ENCODE measurements around the gene ASIC2.
A peak's percentile ranks its signal among the peaks of the same experiment; 100 is the strongest.

ASIC2 gene

DNA sequence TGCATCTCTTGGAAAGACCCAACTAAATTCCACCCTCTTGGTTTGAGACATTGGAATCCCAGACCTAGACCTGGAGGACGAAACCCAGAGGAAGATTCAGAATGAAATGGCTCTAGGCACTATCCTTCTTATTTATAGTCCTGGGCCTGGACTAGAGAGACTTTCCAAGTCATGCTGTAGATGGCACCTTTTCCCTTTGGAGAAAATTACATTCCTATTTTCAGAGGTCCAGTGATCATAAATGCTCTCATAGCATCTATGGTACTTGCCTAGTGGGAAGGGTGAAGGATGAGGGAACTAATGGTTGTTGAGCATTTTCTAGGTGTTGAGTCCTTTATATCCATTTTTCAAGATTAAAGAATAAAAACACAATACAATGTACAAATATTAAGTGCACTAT lies 264.3 kb downstream of the ASIC2 start:
- no peak for DNase-seq (ENCODE audit: low read depth in 3 of 3, low spot score in 1 of 3)

DNA sequence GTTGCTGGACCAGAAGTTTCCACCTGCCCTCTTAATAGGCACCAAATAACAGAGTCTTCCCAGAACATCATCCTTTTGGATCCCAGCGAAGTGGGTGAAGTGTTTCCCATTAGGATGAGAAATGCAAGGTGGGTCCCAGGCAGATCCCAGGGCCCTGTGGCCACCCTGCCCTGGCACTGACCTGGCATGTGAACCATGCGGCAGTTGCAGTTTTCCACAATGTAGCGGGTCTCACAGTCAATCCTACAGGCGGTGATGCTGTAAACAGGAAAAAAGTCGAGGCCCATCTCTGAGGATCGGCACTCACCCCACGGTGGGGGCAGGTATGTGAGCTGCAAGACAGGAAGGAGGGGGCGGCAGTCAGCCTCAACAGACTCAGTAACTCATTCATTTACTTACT lies 265.0 kb downstream of the ASIC2 start:
- no peak for DNase-seq (ENCODE audit: low read depth in 3 of 3, low spot score in 1 of 3)

DNA sequence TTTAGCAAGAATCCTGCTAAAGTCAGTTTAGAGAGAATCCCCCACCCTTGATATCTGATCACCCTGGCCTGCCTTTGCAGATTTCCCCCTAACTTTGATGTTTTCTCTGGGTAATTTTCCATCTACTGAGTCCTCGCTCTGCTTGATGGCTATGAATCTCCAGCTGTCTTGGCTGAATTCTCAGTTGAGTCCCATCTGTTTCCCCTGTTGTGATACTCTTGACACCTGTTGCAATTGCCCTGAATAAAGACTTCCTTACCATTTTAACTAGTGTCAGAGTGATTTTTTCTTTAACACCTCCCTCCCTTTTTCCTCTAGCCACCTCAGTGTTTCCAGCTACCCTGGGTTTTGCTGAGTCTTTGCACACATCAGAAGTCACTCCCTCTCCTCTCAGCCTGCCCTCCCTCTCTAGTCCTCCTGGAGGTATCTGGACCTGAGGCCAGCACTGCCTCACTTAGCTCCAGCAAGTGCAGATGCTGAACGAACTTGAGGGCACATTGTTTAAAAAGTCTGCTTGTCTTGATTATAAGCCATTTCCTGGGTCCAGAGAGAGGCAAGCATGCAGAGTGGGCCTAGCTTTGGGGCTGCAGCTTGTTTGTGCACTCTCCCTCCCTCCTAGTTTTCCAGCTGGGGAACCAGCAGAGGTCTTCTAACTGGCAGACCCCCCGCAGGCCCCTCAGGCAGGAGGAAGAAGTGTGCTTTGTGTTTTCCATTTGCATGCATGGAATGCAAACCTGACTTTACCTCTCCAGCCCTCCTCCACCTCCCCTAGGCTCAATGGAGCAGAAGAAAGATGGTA lies 268.2 kb downstream of the ASIC2 start:
- no peak for DNase-seq (ENCODE audit: low read depth in 3 of 3, low spot score in 1 of 3)

DNA sequence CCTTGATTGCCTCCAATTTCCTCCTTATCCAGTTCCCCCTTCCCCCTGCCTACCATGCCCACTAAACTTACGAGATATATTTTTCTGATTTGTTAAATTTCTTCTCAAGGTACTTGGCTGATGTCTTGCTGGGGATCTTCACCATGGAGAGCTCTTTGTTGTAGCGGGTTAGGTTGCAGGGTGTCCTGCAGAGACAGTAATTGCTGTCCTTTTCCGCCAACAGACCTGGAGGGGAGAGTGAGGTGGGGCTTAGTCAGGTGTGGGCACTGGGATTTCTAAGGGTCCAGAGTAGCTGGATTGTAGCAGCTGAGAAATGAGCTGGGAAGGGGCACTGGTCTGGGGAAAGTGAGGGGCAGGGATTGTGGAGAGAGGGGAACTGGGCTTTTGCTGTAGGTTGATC lies 269.3 kb downstream of the ASIC2 start:
- no peak for DNase-seq (ENCODE audit: low read depth in 3 of 3, low spot score in 1 of 3)

DNA sequence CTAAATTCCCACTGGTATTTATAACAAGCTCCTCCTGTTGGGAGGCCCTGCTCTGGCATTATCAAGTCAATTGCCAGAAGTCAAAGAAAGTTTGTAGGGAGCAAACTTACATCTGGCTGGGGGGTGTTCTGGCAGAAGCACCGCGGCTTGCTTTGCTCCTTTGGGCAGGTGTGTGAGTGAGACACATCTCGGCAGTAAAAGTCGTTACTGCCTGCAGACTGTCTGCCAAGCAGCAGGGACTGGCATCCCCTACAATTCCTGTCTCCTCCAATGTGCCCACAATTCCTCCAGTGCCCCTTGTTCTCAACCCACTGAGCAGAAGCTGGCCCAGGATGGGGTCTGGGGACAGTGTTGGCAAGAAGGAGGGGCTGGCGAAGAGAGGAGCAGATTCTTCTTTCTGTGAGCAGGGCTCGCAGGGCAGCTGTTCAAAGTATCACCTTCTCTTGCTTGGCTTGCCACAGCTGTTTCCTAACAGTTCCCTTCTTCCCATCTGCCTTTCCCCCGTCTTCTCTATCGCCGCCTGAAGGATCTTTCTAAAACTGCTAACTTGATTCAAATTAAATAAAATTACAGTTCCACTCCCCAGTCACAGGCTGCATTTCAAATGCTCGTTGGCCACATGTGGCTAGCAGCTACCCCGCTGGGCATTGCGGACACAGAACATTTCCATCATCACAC lies 271.2 kb downstream of the ASIC2 start:
- no peak for DNase-seq (ENCODE audit: low read depth in 3 of 3, low spot score in 1 of 3)

DNA sequence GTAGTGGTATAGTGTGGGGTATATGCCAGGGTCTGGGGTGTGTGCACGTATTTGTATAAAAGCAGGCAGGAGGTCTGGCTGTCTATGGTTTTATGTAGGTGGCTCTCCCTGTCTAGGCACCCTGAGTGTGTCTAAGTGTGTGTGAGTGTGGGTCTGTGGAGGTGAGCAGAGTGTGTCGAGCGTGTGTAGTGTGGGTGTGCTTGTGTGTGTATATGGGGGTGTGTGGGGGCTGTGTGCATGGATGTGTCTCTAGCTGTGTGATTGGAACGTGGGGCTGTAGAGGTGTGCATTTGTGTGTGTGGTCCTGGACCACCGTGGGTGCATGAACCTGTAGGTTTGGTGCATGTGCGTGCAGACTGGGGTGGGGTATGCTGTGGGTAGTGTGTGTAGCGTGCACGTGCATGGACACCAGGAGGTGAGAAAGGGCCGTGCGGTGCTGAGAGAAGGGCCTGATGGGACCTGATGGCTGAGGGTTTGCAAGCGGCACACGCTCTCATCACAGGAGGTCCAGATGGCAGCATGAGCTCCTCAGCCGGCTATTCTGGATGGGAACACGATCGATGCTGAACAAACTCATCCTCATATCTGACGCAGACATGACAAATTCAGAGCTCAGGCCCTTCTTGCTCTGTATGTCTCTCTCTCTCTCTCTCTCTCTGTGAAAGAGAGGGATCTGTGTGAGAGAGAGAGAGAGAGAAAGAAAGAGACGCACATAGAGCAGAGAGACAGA lies 273.8 kb downstream of the ASIC2 start:
- no peak for DNase-seq (ENCODE audit: low read depth in 3 of 3, low spot score in 1 of 3)

DNA sequence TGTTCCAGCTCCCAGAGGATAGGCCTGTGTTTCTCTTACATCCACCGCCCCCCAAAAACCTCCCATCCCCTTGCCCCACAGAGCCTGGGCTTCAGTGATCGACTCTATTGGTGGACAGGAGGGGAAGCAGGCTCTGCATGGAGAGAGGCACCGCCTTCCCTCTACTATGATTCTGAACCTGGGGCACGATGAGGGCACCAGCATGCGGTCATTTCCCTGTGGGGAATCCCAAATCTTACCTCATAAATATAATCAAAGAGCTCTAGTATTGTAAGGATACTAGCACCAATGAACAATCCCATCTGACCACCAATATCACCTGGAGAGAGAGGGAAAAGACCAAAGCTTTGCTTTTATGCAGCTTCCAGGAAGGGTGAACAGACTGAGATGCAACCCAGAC lies 275.7 kb downstream of the ASIC2 start:
- DNase-seq (ENCODE audit: low read depth in 3 of 3, low spot score in 1 of 3) = no peak

DNA sequence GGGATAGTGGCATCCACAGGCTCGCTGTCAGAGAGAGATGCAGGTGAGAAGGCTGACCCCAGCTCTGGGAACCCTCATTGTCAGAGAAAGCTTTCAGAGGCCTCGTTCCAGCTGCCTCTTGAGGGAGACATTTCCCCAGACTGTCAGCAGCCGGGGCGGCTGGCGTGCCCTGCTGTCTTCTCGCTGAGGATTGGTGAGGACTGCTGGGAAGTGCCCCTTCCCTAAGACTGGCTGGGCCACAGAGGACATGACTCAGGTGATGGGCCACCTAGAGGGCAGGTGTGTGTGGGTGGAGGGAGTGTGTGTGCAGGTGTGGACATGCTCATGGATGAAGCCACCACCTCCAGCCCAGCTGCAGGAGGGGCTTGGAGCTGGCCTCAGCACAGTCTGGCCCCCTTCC lies 276.2 kb downstream of the ASIC2 start:
- no peak for DNase-seq (ENCODE audit: low read depth in 3 of 3, low spot score in 1 of 3)

DNA sequence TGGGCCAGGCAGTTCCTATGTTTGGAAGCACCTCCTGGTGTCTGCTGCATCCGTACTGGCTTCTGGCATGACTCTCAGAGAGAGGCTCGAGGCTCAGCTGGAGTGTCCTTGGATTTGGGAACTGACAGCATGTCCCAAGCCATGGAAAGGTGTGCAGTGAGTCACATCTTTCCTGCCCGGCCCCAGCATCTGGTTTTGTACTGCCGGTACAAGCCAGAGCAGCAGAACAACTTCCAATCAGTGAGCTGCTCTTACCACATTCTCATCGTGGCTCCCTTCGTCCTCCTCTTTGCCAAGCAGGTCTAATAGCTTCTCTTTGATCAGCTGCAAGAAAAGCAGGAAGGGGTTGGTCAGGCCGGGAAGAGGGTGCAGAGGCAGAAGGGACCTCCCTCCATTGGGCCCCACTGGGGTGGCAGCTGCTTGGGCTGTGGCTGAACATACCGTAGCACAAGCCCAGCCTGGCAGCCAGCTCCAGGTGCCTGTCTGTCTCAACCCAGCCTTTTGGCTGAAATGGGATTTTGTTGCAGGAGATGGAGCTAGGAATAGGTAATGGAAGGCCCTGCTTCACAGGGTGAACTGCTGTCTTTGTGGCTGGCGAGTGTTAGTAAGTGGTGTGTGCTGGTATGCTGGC lies 277.3 kb downstream of the ASIC2 start:
- DNase-seq (ENCODE audit: low read depth in 3 of 3, low spot score in 1 of 3) = no peak

DNA sequence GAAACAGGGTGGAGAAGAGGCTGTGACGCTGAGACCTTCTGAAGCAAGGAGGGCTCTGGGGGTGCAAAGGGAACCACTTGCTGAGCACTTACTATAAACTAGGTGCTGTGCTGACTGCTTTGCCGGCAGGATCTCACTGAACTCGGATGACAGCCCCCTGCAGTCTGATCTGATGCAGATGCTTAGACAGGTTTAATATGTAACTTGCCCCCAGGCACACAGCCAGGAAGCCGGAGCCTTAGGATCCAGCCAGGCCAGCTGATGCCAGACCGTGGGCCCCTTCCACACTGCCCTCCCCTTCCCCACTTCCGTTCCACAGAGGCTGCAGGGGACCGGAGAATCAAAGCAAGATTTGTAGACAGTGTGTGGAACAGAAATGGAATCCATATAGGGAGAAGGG lies 278.3 kb downstream of the ASIC2 start:
- DNase-seq (ENCODE audit: low read depth in 3 of 3, low spot score in 1 of 3) = no peak

DNA sequence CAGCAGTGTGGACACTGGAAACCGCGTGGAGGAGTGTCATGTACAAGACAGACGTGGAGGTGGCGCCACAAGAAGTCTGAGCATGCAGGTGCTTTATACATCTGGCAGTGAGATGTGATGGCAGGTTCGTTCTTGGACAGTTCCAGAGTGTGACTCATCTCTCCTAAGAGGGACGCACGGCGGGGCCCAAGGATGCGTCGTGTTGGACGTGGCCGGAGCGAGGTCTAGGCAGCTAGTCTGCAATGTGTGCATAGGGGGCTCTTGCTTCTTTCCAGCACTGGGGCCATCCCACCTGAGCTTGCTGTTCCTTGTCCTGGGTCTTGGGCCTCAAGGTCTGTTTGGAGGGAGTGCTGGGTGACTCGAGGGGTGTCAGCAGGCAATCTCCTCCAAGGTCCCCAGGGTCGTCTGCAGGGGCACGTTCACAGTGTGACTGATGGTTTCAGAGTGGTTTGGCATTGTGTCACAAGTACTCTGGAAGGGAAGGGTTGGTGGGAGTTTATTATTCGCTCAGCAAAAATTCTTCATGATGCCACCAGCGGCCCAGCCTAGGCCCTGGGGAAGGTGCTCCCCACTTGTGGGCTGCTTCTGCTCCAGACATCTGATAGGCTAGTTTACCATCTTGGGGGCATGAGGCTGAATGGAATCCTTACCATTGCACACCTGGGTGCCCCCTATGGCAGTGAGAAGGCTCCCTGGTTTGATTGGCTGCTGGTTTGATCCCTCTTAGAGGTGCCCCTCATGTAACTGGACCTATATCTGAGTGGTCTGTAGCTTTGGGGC lies 279.3 kb downstream of the ASIC2 start:
- no peak for DNase-seq (ENCODE audit: low read depth in 3 of 3, low spot score in 1 of 3)

DNA sequence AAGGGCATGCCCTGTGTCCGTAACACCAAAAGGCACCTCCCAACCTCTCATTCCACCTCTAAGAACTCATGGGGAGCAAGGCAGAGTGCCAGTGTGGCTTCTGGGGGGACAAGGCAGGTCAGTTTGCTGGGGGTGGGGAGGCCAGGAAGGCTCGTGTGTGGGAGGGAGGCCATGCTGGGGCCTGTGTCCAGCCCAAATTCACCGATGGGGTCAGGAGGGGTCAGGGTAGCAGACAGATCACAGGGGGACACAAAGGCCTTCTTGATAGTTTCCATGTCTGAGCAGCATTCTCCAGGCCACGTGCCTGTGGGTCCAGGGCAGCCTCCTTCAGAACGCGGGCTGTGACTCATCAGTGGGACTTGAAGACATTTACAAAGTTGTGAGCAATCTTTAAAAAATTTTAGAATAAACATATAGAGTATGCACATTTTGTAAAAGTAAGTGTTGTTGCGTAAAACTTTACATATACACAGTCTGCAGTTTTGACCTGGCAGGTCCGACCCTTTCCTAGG lies 280.5 kb downstream of the ASIC2 start:
- DNase-seq (ENCODE audit: low read depth in 3 of 3, low spot score in 1 of 3) = no peak

DNA sequence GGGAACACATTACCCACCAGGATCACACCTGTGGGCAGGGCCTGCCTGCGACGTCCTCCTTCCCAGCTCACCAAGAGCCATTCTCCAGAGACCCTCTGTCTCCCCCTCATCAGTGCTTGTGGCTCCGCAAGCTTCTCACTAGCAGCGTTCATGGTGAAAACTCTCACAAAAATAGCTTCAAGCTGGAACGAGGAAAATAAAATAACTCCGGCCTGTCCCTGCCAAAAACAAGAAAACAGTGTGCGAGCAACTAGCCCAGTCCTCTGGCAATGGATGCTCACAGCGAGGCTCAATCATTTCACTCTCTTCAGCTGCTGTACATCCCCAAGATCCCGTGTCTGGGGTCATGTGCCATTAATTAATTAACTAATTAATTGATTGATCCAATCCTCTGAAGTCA lies 283.5 kb downstream of the ASIC2 start:
- DNase-seq (ENCODE audit: low read depth in 3 of 3, low spot score in 1 of 3) = no peak

DNA sequence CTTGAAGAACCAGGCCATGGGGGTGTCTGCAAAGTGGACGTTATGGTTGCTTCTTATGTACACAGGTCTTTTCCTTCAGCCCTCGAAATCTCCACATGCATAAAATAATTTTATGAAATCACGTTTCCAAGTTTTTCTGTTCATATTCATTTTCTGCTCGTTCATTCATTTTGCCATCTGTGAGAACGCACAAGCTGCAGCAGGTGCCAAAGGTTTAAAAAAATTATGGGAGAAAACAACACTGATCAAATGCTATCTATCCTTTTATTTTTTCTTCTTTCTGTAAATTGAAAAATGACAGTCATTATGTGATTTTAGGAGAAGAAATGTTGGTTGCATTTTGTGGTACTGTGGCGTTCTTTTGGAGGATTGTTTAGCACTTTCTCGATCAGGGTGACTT lies 285.9 kb downstream of the ASIC2 start:
- no peak for DNase-seq (ENCODE audit: low read depth in 3 of 3, low spot score in 1 of 3)

DNA sequence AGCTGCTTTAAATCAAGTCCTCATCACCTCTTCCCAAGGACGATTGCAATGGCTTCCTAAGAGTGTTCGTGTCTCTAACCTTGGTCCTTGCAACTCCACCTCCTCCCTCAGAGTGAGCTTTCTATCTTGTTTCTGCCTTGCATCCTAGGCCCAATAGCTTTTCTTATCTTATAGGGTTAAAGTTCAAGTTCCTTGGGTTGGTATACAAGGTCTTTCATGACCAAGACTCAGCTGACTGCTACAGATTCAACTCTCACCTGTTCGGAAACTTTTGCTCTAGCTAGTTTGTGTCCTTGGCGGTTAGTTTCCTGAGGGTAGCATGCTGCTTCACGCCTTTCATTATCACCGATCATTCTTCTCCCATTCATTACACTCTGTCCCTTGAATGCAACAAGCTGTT lies 290.8 kb downstream of the ASIC2 start:
- DNase-seq (ENCODE audit: low read depth in 3 of 3, low spot score in 1 of 3) = no peak

DNA sequence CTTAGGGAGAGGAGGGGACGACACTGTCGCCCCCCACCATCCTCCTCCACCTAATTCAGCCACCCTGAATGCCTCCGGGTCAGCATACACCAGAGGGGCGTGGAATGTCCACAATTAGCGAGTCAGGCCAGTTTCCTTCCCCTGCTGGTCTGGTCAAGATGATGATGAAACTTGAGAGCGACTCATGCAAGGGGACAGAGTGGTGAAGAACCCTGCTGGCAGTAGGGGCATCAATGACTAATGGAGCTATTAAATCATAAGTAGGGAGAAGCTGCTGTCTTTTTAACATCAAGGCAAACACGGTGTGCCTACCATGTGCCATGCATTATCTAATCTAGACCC lies 294.2 kb downstream of the ASIC2 start:
- DNase-seq (ENCODE audit: low read depth in 3 of 3, low spot score in 1 of 3) = no peak

DNA sequence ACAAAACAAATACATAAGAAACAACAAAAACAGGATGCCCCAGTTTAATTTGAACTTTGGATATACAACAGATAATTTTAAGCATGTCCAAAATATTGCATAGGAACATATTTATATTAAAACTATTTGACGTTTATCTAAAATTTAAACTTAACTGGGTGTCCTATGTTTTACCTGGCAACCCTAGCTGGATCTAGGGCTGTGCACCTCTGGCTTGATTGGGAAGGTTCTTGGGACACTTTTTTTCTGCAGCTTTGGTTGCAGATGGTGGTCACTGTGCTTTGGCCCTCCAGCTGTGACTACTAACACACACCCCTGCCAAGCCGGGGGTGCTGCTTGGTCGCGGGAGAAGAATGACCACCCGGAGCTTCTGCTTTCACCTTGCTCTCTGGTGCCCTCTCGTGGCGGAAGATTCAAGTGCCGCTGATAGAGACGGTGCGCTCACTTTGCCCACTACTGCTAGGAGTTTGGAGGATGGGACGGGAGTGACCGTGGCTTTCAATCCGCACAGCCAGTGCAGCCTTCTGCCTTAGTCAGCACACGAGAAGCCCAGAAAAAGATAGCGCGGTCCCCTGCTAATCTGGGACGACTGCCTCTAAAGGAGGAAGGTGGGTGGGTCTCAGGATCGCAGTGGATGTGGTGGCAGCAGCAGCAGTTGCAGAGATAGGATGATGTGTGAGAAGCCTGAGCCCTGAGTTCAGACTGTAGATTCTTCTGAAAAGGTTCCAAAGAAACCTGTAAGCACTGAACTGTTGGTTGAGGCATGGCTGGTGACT lies 294.8 kb downstream of the ASIC2 start:
- DNase-seq (ENCODE audit: low read depth in 3 of 3, low spot score in 1 of 3) = peak; percentile 16 to 65 (median 36)

DNA sequence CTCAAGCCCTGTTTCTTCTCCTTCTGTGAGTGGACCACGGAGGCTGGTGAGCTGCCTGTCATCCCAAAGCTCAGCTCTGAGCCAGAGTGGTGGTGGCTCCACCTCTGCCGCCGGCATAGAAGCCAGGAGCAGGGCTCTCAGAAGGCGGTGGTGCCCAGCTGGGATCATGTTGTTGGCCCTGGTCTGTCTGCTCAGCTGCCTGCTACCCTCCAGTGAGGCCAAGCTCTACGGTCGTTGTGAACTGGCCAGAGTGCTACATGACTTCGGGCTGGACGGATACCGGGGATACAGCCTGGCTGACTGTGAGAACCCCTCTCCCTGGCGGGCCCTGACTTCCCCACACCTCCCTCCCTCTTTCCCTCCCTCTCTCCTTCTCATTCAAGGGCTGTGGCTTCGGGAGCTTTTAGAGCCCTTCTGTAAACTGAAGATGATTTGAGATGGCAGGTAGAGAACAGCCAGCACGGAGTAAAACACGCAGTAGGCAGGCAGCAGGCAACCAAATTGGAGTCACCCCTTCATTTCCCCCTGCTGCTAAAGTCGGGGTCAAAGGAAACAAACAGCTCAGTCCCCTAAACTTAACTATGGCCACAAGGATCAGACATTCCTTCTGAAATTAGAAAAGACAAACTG lies 297.6 kb downstream of the ASIC2 start:
- no peak for DNase-seq (ENCODE audit: low read depth in 3 of 3, low spot score in 1 of 3)

DNA sequence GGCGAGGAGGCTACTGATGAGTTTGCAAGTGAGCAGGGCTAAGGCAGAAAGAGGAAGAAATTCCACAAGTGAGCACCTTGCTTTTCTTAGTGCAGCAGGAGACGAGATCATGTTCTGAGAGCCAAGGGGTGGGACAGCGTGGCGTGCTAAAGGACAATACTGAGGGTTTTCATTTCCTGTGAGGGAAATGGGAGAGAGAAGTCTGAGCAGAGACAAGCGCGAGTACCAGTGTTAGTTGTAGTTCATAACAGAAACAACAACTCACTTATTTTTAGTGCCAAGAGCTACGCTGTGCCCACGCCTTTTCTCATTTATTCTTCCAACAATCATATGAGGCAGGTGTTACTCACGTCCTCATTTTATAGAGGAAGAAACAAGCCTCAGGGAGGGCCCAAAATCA lies 299.1 kb downstream of the ASIC2 start:
- DNase-seq (ENCODE audit: low read depth in 3 of 3, low spot score in 1 of 3) = no peak
